ENCODE results near the gene VEGFA. TPM values are rescaled to one million over a fixed set of nuclear protein-coding genes. Genes with fewer than 3 reads are reported as not detected.

The VEGFA gene
- polyA plus RNA-seq, 2 of the 4 experiments (the other 2 are of a cell fraction) = 35.8 to 83.7 TPM

GRCh38 chr6:43744931-43745727 is 24.9 kb upstream of the VEGFA start:
- FAIRE-seq = no peak
- Histone ChIP-seq H3K4me3 (no peak overlapping the region), H3K4me2 (no peak overlapping the region), H3K27ac (no peak overlapping the region; a peak in 1 of 6 replicates), H3K4me1 (peaks cover 14% of the 10 kb centered on the region; the same call in 2 of the 3 replicates), H3K9me3 (no peaks in the 10 kb centered on the region)
- DNase-seq (ENCODE audit: low read depth in 1 of 2, low spot score in 1 of 2) = no peak
- ATAC-seq = no peak
- CTCF ChIA-PET = interaction anchor here (0.7 to 6.1 kb wide), 7 partner anchors 9 to 334 kb away, joined by 3 to 33 read pairs (median 4); partner anchors contain the start of gene VEGFA
- POLR2A ChIA-PET = interaction anchor here (1.2 kb wide), 1 partner anchor 115 kb away, joined by 4 read pairs; no protein-coding TSS in a partner anchor
- TF ChIP-seq POLR2A (IDR thresholded peaks at IDR 0.05; ENCODE audit: low read length) (no peak), RNF2 (IDR thresholded peaks at IDR 0.05; ENCODE audit: borderline replicate concordance, low read depth) (no peak), FOXS1 (CRISPR knock-in tag; IDR thresholded peaks at IDR 0.05) (no peak), ZNF302 (CRISPR knock-in tag; IDR thresholded peaks at IDR 0.05) (no peak), SREBF2 (IDR thresholded peaks at IDR 0.05) (no peak), RFX5 (IDR thresholded peaks at IDR 0.05) (no peak), USF2 (IDR thresholded peaks at IDR 0.05) (no peak), HES2 (IDR thresholded peaks at IDR 0.05) (no peak), JUN (IDR thresholded peaks at IDR 0.05) (no peak), HOXA7 (CRISPR knock-in tag; IDR thresholded peaks at IDR 0.05) (no peak), CHD4 (IDR thresholded peaks at IDR 0.05; ENCODE audit: borderline replicate concordance) (no peak), CTCF (IDR thresholded peaks at IDR 0.05) (no peak), RARB (CRISPR knock-in tag; IDR thresholded peaks at IDR 0.05) (no peak), CHD2 (IDR thresholded peaks at IDR 0.05; ENCODE audit: low read length, partially characterized antibody) (no peak), HOXB5 (CRISPR knock-in tag; IDR thresholded peaks at IDR 0.05) (no peak), HOXB13 (CRISPR knock-in tag; IDR thresholded peaks at IDR 0.05; ENCODE audit: low read depth) (no peak), TP53 (CRISPR knock-in tag; IDR thresholded peaks at IDR 0.05) (no peak), HDAC2 (IDR thresholded peaks at IDR 0.05) (no peak), ELK1 (IDR thresholded peaks at IDR 0.05; ENCODE audit: low read depth, low read length) (no peak)
- WGBS (ENCODE audit: missing lambda C conversion rate) = 74% methylated on average over 16 of the region's 16 CpGs

GRCh38 chr6:43746071-43746470 is 23.9 kb upstream of the VEGFA start:
- no peaks in the 10 kb centered on the region for H3K9me3 ChIP-seq
- no peak overlapping the region; a peak in 1 of 6 replicates for H3K27ac ChIP-seq
- TF ChIP-seq ZNF302 (CRISPR knock-in tag; IDR thresholded peaks at IDR 0.05) (no peak), TP53 (CRISPR knock-in tag; IDR thresholded peaks at IDR 0.05) (no peak), MAFK (IDR thresholded peaks at IDR 0.05; ENCODE audit: partially characterized antibody) (no peak), HES2 (IDR thresholded peaks at IDR 0.05) (no peak)
- no peak for FAIRE-seq
- H3K4me1 ChIP-seq = peaks cover 14% of the 10 kb centered on the region; the same call in 2 of the 3 replicates
- ATAC-seq = no peak
- H3K4me2 ChIP-seq = no peak overlapping the region
- 76% methylated on average over 2 of the region's 2 CpGs for WGBS (ENCODE audit: missing lambda C conversion rate)
- H3K4me3 ChIP-seq = no peak overlapping the region
- CTCF ChIA-PET = interaction anchor here (1.3 to 6.1 kb wide), 4 partner anchors 12 to 333 kb away, joined by 3 to 33 read pairs (median 15); partner anchors contain the start of gene VEGFA
- POLR2A ChIA-PET = interaction anchor here (1.2 kb wide), 1 partner anchor 116 kb away, joined by 4 read pairs; no protein-coding TSS in a partner anchor
- no peak for DNase-seq (ENCODE audit: low read depth in 1 of 2, low spot score in 1 of 2)

Data from A549 (cell line).